ENCODE data around the gene RAET1L. TPM values are rescaled to one million over a fixed set of nuclear protein-coding genes. Genes with fewer than 3 reads are reported as not detected.
A peak's percentile ranks its signal among the peaks of the same experiment; 100 is the strongest.

RAET1L gene
- total RNA-seq, 1 donor from 2014 or later, result not detected

DNA sequence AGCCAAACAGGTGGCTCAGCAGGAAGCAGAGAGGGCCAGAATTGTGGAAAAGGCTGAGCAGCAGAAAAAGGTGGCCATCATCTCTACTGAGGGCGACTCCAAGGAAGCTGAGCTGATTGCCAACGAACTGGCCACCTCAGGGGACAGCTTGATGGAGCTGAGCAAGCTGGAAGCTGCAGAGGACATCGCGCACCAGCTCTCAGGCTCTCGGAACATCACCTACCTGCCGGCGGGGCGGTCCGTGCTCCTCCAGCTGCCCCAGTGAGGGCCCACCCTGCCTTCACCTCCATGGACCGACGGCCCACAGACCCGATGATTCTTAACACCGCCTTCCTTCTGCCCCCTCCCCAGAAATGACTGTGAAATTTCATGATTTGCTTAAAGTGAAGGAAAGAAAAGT, 17.8 kb upstream of the RAET1L start:
- H3K9me3 ChIP-seq, result no peaks in the 10 kb centered on the region
- TF ChIP-seq, protein P1, sequence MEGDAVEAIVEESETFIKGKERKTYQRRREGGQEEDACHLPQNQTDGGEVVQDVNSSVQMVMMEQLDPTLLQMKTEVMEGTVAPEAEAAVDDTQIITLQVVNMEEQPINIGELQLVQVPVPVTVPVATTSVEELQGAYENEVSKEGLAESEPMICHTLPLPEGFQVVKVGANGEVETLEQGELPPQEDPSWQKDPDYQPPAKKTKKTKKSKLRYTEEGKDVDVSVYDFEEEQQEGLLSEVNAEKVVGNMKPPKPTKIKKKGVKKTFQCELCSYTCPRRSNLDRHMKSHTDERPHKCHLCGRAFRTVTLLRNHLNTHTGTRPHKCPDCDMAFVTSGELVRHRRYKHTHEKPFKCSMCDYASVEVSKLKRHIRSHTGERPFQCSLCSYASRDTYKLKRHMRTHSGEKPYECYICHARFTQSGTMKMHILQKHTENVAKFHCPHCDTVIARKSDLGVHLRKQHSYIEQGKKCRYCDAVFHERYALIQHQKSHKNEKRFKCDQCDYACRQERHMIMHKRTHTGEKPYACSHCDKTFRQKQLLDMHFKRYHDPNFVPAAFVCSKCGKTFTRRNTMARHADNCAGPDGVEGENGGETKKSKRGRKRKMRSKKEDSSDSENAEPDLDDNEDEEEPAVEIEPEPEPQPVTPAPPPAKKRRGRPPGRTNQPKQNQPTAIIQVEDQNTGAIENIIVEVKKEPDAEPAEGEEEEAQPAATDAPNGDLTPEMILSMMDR (IDR thresholded peaks at IDR 0.05), result no peak
- H3K4me3 ChIP-seq, result no peak overlapping the region
- H3K27me3 ChIP-seq, result peaks cover 32% of the 10 kb centered on the region
- no peak for DNase-seq
- H3K27ac ChIP-seq, result no peak overlapping the region
- no peak for ATAC-seq
- H3K36me3 ChIP-seq, result no peaks in the 10 kb centered on the region
- intact Hi-C loops (cut with DNase I), result no loop called here
- H3K4me1 ChIP-seq, result peaks cover under 1% of the 10 kb centered on the region

DNA sequence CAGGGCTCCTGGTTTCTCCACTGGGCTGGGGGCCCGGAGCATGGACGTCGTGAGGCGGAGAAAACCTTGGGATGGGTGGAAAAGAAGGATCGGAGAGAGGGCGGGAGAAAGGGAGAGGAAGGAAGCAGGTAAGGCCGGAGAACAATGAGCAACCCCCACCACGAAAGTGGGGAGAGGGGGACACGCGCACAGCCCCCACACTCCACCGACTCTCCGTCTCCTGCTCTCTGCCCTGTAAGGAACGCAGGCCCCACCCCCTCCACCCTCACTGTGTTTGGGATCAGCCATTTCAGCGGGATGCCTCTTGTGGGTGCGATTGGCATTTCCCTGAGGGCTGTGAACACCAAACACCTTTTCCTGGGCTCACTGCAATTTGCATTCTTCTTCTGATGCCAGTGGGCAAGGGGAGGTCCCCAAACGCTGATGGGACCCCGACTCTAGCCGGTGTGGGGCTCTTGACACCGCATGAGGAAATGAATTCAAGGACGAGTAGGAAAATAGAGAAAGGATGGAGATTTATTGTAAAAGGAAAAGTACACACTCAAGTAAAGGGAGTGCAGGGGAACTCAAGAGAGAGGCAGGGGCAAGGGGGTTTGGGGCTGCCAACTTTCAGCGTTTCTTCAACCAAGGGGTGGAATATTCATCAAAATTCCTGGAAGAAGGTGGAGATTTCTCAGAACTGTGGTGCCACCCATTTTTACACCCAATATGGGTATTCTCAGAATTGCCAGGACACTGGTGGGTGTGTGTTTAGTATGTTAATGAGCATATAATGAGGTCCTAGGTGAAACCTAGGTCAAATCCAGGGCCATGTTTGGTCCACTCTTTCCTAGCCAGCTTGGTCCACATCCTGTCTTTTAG, 13.1 kb upstream of the RAET1L start:
- intact Hi-C loops (cut with DNase I), result no loop called here
- H3K27ac ChIP-seq, result no peak overlapping the region
- peaks cover 62% of the 10 kb centered on the region for H3K27me3 ChIP-seq
- H3K4me3 ChIP-seq, result no peak overlapping the region
- ATAC-seq, result peak; percentile 47
- H3K36me3 ChIP-seq, result no peaks in the 10 kb centered on the region
- no peak for DNase-seq
- H3K4me1 ChIP-seq, result peaks cover 11% of the 10 kb centered on the region
- TF ChIP-seq, protein P1 (IDR thresholded peaks at IDR 0.05), result no peak
- no peaks in the 10 kb centered on the region for H3K9me3 ChIP-seq

DNA sequence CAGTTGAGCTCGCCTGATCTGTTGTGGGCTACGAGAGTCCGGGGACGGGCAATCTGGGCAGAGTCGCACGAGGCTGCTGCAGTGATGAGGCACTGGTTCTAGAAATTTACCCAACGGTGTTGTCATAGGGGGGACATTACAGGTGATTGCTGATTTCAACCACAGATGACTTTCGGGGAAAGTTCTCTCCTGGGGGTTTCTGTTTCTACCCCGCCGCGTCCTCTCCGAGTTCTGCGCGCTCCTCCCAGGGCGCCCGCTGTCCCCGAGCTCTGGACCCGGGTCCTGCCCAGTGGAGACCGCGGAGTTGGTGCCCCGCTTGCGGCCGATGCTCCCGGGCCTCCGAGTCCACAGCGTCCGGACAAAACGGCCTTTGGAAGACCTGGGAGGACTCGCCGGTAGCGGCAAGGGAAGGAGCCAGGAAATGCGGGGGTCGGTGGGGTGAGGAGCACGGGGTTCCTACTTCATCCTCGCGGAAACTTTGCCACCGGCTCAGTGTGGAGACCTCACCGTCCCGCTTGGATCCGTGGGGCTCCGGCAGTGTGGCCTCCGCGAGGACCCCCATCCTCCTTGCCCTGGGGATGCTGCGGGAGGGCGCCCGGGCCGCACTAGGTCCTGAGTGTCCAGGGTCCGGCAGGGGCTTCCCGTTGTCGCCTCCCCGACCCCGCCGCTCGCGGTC, 12.3 kb upstream of the RAET1L start:
- Histone ChIP-seq H3K4me1 (peaks cover 11% of the 10 kb centered on the region), H3K27ac (no peak overlapping the region), H3K4me3 (peak overlapping the region; percentile 14), H3K36me3 (no peaks in the 10 kb centered on the region), H3K9me3 (no peaks in the 10 kb centered on the region), H3K27me3 (peaks cover 62% of the 10 kb centered on the region)
- TF ChIP-seq, protein P1 (IDR thresholded peaks at IDR 0.05), result no peak
- intact Hi-C loops (cut with DNase I), result no loop called here
- ATAC-seq (peak; percentile 7), DNase-seq (no peak)

DNA sequence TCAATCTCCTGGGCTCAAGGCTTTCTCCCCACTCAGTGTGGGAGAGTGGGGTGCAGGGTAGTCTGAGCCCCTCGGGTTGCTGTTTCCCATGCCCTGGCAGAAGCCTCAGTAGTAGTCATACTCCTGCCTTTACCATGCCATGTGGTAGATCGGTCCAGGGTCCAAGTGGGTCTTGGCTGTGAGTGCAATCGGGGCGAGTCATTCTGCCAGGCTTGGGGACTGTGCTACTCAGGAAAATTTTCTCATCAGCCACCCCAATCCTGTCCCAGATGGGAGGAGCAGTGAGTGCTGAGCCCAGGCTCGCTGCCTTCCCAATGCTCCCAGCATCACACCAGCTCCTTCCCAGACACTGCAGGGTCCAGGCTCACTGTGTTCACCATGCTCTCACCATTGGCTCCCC, 10.7 kb upstream of the RAET1L start:
- Histone ChIP-seq H3K4me3 (no peak overlapping the region), H3K36me3 (no peaks in the 10 kb centered on the region), H3K27me3 (peaks cover 58% of the 10 kb centered on the region), H3K9me3 (no peaks in the 10 kb centered on the region), H3K4me1 (peaks cover 11% of the 10 kb centered on the region), H3K27ac (no peak overlapping the region)
- TF ChIP-seq, protein P1 (IDR thresholded peaks at IDR 0.05), result no peak
- DNase-seq (no peak), ATAC-seq (no peak)
- intact Hi-C loops (cut with DNase I), result no loop called here

DNA sequence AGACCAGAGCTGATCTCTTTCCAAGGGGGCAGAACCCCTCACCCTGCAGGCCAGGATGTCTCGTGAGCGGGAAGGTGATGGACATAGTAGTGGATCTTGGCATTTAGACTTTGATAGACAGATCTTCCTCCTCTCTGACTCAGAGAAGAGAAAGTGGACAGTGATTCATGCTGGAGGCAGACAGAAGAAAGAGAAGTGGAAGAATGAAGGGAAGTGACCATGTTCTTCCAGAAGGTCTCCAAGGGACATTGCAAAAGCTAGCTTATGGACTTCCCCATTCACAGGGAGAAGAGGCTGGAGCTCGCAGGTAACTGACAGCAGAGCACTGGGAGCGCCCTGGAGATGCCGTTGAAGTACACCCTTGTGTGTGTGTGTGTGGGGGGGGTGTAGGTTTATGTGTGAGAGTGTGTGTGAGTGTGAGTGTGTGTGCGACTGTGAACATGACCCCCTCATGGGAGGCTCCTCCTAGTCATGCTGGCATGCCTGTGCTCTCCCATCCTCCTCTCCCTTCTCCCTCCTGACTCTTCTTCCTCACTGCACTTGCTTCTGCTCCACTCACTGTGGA, 8.0 kb upstream of the RAET1L start:
- Histone ChIP-seq H3K27me3 (peaks cover 32% of the 10 kb centered on the region), H3K27ac (no peak overlapping the region), H3K4me1 (peaks cover 11% of the 10 kb centered on the region), H3K36me3 (no peaks in the 10 kb centered on the region), H3K4me3 (no peak overlapping the region), H3K9me3 (no peaks in the 10 kb centered on the region)
- intact Hi-C loops (cut with DNase I), result no loop called here
- DNase-seq, result no peak
- TF ChIP-seq, protein P1 (IDR thresholded peaks at IDR 0.05), result no peak
- peak; percentile 74 for ATAC-seq
